Gastroesophageal sphincter (tissue), 4 donors: ENCODE measurements around the gene MARCKSL1. TPM values are rescaled to one million over a fixed set of nuclear protein-coding genes. Genes with fewer than 3 reads are reported as not detected.
"Not testable (repeated sequence)": the region's sequence is repeated elsewhere in the genome, so short reads cannot be mapped to it uniquely, and the experiment has no call there.

Experiments used
- ATAC-seq: fragments of 150-250 bp; one replicate; pipeline ENCODE4 v1.9.1; 2016; ENCODE audit warnings: mild to moderate bottlenecking, moderate library complexity
- H3K27ac ChIP-seq, 4 donors: fragments of 200-600 bp; sonication (generic) in 3 of 4; 1 replicate in 3 of 4; 2 replicates in 1 of 4; pipeline ENCODE4 v1.5.1; 2016 to 2019
- H3K27me3 ChIP-seq: fragments of 200-600 bp; sonication (generic); one replicate; pipeline ENCODE4 v1.5.1; 2019
- H3K36me3 ChIP-seq, 2 donors: fragments of 200-600 bp; sonication (generic); one replicate each; pipeline ENCODE4 v1.5.1; 2019; ENCODE audit warnings: control low read depth in 1 of 2
- H3K4me1 ChIP-seq, 3 donors: fragments of 200-600 bp; sonication (generic); 1 replicate in 2 of 3; 2 replicates in 1 of 3; pipeline ENCODE4 v1.5.1; 2016 to 2019; ENCODE audit warnings: control low read depth in 2 of 3
- H3K4me3 ChIP-seq, 2 donors: fragments of 200-600 bp; sonication (generic); one replicate each; pipeline ENCODE4 v1.5.1; 2019; ENCODE audit warnings: mild to moderate bottlenecking in 1 of 2, moderate library complexity in 1 of 2
- H3K9me3 ChIP-seq, 3 donors: fragments of 200-600 bp; sonication (generic); one replicate each; pipeline ENCODE4 v1.5.1; 2017 to 2019; ENCODE audit warnings: control low read depth in 2 of 3
- CTCF ChIP-seq, 4 experiments: fragments of 200-600 bp in 2 of 4; fragments of 450-650 bp in 2 of 4; sonication (generic) in 1 of 4; IDR thresholded peaks; one replicate each; pipeline ENCODE4 v1.5.1; 2017 to 2019; ENCODE audit warnings: antibody characterized with exemption in 4 of 4, mild to moderate bottlenecking in 2 of 4, moderate library complexity in 2 of 4
- EP300 ChIP-seq: sonication (generic); formaldehyde crosslinking; IDR thresholded peaks from one replicate; pipeline ENCODE4 v1.6.1; 2017; ENCODE audit warnings: antibody characterized with exemption, mild to moderate bottlenecking
- POLR2A ChIP-seq, 2 donors: fragments of 450-650 bp; IDR thresholded peaks; one replicate each; pipeline ENCODE4 v1.6.1; 2017; ENCODE audit warnings: antibody characterized with exemption in 2 of 2, mild to moderate bottlenecking in 2 of 2, moderate library complexity in 1 of 2
- POLR2AphosphoS5 ChIP-seq: sonication (generic); formaldehyde crosslinking; IDR thresholded peaks from one replicate; pipeline ENCODE4 v1.6.1; 2017; ENCODE audit warnings: antibody characterized with exemption
- WGBS, 2 donors: methylation state at CpG; one replicate each; pipeline ENCODE4 v1.1.5; 2018; ENCODE audit warnings: low coverage in 1 of 2; 5-methylcytosine and 5-hydroxymethylcytosine counted together
- total RNA-seq, 4 donors: library from RNA; depleted of rRNA; stranded (reverse); fragments of >200 nt; gene quantifications; one replicate each; pipeline ENCODE4 v1.1.0, GENCODE V29; 2016

Gene MARCKSL1
- total RNA-seq, 4 donors from 2014 or later = 4.0 to 9.0 (median 7.4) TPM

GRCh38 chr1:32358435-32358834 lies 22.4 kb upstream of the MARCKSL1 start:
- Histone ChIP-seq H3K36me3 (peaks cover 0 to 14% of the 10 kb centered on the region in 2 donors), H3K27ac (no peak overlapping the region), H3K4me3 (no peak overlapping the region), H3K4me1 (peaks cover 0 to 40% (median 19%) of the 10 kb centered on the region in 3 donors), H3K27me3 (no peaks in the 10 kb centered on the region), H3K9me3 (no peaks in the 10 kb centered on the region)
- no peak for ATAC-seq
- 85% methylated on average over 3 of the region's 3 CpGs; no CpG with 5 or more reads in 1 of the 2 donors for WGBS, 2 donors
- TF ChIP-seq EP300 = no peak
- no peak for TF ChIP-seq CTCF (IDR thresholded peaks at IDR 0.05)
- no peak for TF ChIP-seq POLR2A (IDR thresholded peaks at IDR 0.05)
- TF ChIP-seq POLR2AphosphoS5 = no peak

GRCh38 chr1:32357614-32358013 lies 21.6 kb upstream of the MARCKSL1 start:
- 70 to 71% methylated on average over 2 to 4 of the region's 6 CpGs for WGBS, 2 donors
- no peak for ATAC-seq

GRCh38 chr1:32356478-32356877 lies 20.4 kb upstream of the MARCKSL1 start:
- no peak for ATAC-seq
- no peaks in the 10 kb centered on the region for H3K9me3 ChIP-seq
- H3K36me3 ChIP-seq = peaks cover 0 to 7% of the 10 kb centered on the region in 2 donors
- WGBS, 2 donors = 80% methylated on average over 1 of the region's 1 CpG; no CpG with 5 or more reads in 1 of the 2 donors
- peaks cover 0 to 43% (median 24%) of the 10 kb centered on the region in 3 donors for H3K4me1 ChIP-seq
- H3K4me3 ChIP-seq = no peak overlapping the region
- H3K27me3 ChIP-seq = no peaks in the 10 kb centered on the region
- no peak for TF ChIP-seq CTCF (IDR thresholded peaks at IDR 0.05)
- no peak for TF ChIP-seq EP300
- no peak for TF ChIP-seq POLR2AphosphoS5
- TF ChIP-seq POLR2A (IDR thresholded peaks at IDR 0.05) = no peak
- H3K27ac ChIP-seq = no peak overlapping the region

More at GRCh38 chr1:32357614-32358013, 21.6 kb upstream of the MARCKSL1 start:
- H3K36me3 ChIP-seq = peaks cover 0 to 7% of the 10 kb centered on the region in 2 donors
- H3K4me1 ChIP-seq = peaks cover 0 to 44% (median 27%) of the 10 kb centered on the region in 3 donors
- no peaks in the 10 kb centered on the region for H3K27me3 ChIP-seq
- H3K9me3 ChIP-seq = no peaks in the 10 kb centered on the region
- TF ChIP-seq EP300 (no peak), CTCF (IDR thresholded peaks at IDR 0.05) (no peak), POLR2AphosphoS5 (no peak), POLR2A (IDR thresholded peaks at IDR 0.05) (no peak)
- no peak overlapping the region for H3K27ac ChIP-seq
- no peak overlapping the region for H3K4me3 ChIP-seq

GRCh38 chr1:32355778-32356177 lies 19.7 kb upstream of the MARCKSL1 start:
- peaks cover 0 to 39% (median 21%) of the 10 kb centered on the region in 3 donors for H3K4me1 ChIP-seq
- not testable (repeated sequence) for H3K27ac ChIP-seq, ATAC-seq, H3K27me3 ChIP-seq, H3K36me3 ChIP-seq, H3K9me3 ChIP-seq, H3K4me3 ChIP-seq
- WGBS, 2 donors = 85% methylated on average over 5 of the region's 6 CpGs; no CpG with 5 or more reads in 1 of the 2 donors

- H3K9me3 ChIP-seq = no peaks in the 10 kb centered on the region
- peaks cover 0 to 7% of the 10 kb centered on the region in 2 donors for H3K36me3 ChIP-seq
- H3K27me3 ChIP-seq = no peaks in the 10 kb centered on the region
- H3K27ac ChIP-seq = peak overlapping the region in 3 of 4 donors; percentile 9 to 94 (median 57)
- H3K4me1 ChIP-seq = peaks cover 0 to 55% (median 25%) of the 10 kb centered on the region in 3 donors
- TF ChIP-seq POLR2A (IDR thresholded peaks at IDR 0.05) = no peak
- no peak for TF ChIP-seq CTCF (IDR thresholded peaks at IDR 0.05)
- no peak for TF ChIP-seq EP300
- TF ChIP-seq POLR2AphosphoS5 = peak; percentile 10
- WGBS, 2 donors = 17 to 21% methylated on average over 2 of the region's 2 CpGs
- ATAC-seq = no peak
- no peak overlapping the region for H3K4me3 ChIP-seq
Measured at GRCh38 chr1:32353886-32354570, 18.0 kb upstream of the MARCKSL1 start.
